G401 (cell line): ENCODE measurements around the gene RFX2. TPM values are rescaled to one million over a fixed set of nuclear protein-coding genes. Genes with fewer than 3 reads are reported as not detected.
A peak's percentile ranks its signal among the peaks of the same experiment; 100 is the strongest.

Experiments used
- DNase-seq: peaks from one replicate; pipeline ENCODE4 v3.0.0-alpha.2; 2015; ENCODE audit warnings: low spot score
- in situ Hi-C: cut with HindIII; loops from 2 replicates; pipeline ENCODE4 v1.10.0; 2016; ENCODE audit warnings: low sequenced_read_pairs, mixed read lengths
- total RNA-seq: library from RNA; depleted of rRNA; stranded (reverse); fragments of >200 nt; shearing (Covaris generic); gene quantifications from 2 replicates; pipeline ENCODE4 v1.2.3, GENCODE V29; 2014; rRNA removed

The RFX2 gene
- 3.1 and 4.2 TPM in 2 replicates for total RNA-seq

DNA sequence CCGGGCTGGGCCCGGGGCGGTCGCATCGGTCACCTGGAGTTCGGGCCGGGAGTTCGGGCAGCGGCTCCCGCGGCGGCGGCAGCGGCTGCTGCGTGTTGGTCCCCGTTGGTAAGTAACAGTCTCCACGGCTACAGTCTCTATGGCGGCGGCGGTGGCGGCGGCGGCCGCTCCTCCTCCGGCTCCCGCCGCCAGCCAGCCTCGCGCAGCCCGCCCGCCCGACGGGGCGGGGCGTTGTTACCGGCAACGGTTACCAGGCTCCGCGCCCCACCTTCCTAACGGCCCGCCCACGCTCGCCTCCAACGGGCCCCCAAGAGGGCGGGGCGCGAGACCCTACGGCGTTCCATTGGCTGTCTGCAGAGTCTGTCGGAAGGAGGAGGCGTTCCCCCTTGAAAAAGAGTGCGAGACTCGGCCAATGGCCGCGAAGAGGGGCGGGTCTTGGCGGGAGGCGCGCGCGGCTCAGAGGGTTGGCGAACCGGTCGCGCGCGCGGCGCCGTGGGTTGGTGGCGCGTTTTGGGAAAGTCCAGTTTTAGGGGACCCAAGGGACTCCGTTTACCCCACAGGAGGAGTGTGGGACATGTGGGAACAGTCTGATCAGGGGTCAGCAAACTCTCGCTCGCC, at the start of gene RFX2:
TSS of gene RFX2 (minus strand) at position 141 of the 618 bp plus-strand sequence. CDS start 63,004 bp downstream, outside the sequence.
- in situ Hi-C loops: no loop called here
- peak; percentile 98 for DNase-seq

DNA sequence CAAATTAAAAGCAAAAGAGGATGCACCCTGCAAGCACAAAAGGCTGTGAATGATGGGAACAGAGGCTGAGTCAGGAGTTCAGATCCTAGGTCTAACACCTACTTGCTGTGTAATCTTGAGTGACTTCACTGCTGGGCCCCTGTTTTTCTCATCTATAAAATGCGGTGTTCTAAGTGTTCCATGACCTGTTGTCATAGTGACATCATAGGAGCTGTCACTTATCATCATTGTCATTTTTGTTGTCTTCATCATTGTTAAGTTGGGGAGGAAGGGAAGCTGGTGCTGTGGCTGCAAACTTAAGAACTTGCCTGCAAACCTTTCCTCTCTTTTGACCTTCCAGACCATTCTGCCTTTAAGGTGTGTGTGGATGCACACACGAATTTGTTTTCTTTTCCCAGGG, 45.7 kb upstream of the RFX2 start:
- no peak for DNase-seq
- in situ Hi-C loops: no loop called here

DNA sequence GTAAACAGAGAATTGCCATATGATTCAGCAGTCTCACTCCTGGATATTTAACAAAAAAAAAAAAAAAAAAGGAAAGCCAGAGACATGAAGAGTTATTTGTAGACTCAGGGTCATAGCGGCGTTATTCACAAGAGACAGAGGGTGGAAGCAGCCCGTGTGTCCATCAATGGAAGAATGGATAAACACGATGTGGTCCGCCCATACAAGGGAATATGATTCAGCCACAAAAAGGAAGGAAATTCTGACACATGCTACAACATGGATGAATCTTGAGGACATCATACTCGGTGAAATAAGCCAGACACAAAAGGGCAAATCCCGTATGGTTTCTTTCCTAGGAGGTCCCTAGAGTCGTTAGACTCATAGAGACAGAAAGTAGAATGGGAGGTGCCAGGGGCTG, 40.0 kb upstream of the RFX2 start:
- in situ Hi-C loops: no loop called here
- DNase-seq: no peak

DNA sequence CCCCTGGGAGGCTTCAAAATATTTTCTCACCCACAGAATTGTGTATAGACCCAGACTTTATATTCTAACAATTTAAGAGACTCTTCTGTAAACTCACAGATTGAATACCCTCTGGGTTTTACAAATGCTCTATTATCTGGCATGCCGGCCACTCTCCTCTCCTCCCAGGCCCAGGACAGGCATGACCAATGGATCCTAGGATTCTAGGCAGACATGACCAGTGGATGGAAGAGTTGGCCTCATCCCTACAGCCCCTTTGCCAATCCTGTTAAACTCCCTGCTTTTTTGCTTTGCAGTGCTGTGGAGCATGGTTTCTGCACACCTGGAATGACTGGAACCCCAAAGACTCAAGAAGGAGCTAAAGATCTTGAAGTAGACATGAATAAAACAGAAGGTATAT, 30.9 kb upstream of the RFX2 start:
- in situ Hi-C loops: no loop called here
- DNase-seq: no peak

DNA sequence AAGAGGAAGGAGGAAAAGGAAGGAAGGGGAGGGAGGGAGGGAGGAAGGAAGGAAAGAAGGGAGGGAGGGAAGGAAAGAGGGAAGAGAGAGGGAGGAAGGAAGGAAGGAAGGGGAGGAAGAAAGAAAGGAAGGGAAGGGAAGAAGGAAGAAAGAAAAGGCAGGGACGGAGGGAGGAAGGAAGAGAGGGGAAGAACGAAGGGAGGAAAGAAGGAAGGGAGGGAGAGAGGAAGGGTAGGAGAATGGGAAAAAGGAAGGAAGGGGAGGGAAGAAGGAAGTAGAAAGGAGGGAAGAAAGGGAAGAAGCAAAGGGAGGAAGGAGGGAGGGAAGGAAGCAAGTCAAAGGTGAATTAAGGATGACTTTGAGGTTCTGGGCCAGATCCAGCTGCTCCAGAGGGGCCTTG, 28.2 kb upstream of the RFX2 start:
- in situ Hi-C loops: no loop called here

DNA sequence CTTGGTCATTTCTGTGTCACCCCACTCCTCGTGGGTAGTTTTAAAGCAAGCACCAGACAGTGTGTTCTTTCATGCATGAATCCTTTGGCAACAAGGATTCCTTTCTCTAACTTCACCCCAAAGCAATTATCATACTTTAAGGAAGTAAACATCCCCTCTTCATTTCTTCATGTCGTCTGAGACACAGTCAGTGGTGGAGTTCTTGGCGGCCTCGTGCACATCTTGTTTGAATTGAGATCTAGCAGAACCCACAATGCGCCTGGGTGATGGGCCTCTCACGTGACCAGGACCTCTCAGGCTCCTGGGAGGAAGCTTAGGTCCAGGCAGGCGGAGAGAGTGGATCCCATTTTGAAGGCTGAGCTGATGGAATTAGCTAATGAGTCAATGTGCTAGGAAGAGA, 27.8 kb upstream of the RFX2 start:
- in situ Hi-C loops: no loop called here

More for the DNA sequence above, 28.2 kb upstream of the RFX2 start:
- DNase-seq: no peak

DNA sequence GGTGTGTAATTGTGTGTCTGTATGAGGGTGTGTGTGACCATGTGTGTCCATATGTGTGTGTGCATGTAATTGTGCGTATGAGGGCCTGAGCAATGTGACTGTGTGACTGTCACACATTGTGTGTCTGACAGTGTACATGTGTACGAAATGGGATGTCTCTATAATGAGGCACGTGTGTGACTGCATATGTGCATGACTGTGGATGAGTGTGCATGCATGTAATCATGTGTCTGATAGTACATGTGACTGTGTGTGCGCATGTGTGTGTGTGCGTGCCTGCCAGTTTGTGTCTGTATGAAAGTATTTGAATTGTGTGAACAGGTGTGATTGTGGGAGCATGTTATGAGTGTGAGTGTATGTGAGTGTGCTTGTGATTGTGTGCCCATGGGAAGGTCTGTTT, 22.9 kb upstream of the RFX2 start:
- in situ Hi-C loops: no loop called here
- DNase-seq: no peak

More for the DNA sequence above, 27.8 kb upstream of the RFX2 start:
- no peak for DNase-seq

DNA sequence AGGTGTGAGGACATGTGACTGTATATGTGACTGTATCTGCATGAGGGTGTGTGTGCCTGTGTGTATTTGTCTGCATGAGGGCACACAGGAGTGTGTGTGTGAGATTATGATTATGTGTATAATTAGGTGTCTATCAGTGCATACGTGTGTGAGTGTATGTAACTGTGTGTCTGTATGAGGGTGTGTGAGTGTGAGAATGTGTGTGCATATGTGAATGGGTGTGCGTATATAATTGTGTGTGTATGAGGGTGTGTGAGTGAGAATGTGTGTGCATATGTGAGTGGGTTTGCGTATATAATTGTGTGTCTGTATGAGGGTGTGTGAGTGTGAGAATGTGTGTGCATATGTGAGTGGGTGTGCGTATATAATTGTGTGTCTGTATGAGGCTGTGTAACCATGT, 22.2 kb upstream of the RFX2 start:
- DNase-seq: no peak
- in situ Hi-C loops: no loop called here

DNA sequence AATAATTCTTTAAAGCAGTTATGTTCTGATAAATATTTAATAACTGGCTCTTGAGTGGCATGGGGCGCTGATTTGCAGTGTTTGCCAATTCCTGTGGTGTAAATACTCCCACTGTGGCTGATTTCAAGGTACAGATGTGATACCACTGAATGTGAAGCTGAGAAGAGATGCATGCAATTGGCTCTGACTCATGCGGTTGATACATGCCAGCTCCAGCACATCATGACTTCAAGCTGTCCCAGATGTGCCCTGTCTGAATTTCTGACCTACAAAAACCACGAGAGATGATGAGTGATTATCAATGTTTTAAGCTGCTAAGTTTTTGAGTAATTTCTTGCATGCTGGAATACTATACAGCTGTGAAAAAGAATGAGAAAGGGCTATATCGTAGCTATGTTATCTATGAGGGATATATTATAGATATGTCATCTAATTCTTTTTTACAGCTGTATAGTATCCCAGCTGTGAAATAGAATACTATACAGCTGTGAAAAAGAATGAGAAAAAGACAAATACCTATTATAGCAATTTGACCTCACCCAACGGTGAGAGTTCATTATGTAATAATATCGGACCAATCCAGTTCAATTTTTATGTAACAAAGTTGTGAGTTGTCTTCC, 17.5 kb upstream of the RFX2 start:
- in situ Hi-C loops: no loop called here
- no peak for DNase-seq

DNA sequence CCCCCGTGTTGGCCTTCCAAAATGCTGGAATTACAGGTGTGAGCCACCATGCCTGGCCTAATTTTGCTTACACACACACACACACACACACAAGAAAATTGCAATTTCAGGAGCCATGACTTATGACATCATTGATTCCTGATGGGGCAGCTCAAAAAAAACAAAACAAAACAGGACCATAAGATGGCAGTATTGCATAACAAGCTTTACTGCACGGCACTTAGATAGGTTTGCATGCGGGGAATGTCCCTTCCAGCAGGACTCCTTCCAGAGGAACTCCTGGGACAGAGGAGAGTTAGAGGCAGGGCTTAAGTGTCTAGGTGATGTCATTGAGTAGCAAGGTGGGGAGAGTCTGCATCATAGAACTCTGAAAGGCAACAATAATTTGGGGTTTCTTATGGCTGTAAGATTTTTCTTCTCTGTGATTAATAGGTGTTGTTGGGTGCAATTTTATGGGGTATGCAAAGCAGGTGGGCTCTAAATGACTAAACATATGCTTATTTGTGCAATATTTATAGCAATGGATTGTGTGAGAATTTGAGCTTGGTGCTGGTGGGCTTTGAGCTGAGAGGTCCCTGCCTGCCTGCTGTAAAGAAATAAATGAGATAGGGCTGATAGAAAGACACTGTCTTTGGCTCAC, 16.2 kb upstream of the RFX2 start:
- peak; percentile 36 for DNase-seq
- in situ Hi-C loops: no loop called here

DNA sequence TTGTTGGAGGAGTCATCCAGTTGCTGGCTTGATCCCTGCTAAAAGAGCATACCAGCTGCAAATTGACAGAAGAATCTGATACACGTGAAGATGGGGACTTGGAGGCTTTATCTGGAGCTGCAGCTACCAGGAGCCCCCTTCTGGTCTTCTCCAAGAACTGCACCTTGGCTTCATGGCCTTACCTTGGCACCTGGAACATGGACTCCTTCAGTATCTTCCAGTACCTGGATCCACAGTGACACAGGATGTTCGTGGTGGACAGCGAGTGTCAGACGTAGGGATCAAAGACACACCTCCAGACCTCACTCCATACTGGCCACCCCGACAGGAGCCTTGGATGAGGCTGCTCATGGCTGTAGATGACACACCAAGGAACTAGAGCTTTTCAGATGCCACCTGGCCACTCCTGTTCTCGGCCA, 15.3 kb upstream of the RFX2 start:
- DNase-seq: peak; percentile 46
- in situ Hi-C loops: no loop called here

DNA sequence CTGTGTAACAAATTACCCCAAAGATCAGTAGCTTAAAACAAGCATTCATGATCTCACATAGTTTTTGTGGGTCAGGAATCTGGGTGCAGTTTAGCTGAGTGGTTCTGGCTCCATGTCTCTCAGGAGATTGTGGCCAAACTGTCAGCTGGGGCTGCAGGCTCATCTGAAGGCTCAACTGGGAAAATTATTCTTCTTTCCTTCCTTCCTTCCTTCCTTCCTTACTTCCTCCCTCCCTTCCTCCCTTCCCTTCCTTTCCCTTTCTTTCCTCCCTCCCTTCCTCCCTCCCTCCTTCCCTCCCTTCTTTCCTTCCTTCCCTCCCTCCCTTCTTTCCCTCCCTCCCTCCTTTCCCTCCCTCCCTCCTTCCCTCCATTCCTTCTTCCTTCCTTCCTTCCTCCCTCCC, 8.7 kb upstream of the RFX2 start:
- no peak for DNase-seq
- in situ Hi-C loops: no loop called here

DNA sequence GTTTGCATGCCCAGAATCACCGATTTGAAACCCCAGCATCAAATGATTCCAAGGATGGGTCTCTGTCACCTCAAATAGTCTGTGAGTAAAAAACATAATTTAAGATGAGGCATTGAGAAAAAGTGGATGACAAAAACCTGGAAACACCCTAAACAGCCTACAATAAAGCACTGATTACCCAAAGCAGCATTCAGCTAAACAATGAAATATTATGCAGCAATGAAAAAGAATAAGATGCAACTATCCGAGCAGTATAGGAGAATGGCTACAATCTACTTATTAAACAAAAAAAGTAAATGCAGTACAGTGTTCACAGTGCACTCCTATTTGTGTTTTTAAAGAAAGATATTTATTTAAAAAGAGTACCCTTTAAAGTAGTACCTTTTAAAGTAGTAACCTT, 7.7 kb upstream of the RFX2 start:
- no peak for DNase-seq
- in situ Hi-C loops: no loop called here

DNA sequence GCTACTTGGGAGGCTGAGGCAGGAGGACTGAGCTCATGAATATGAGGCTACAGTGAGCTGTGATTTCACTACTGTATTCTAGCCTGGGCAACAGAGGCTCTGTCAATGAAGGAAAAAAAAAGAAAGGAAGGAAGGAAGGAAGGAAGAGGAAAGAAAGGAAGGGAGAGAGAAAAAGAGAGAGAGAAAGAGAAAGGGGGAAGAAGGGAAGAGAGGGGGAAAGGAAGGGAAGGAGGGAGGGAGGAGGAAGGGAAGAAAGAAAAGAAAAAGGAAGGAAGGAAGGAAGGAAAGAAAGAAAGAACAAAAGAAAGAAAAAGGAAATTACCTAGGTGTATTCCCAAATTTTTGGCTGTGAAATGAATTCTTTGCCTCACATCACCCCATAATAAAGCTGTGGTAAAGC, 7.2 kb upstream of the RFX2 start:
- DNase-seq: no peak
- in situ Hi-C loops: no loop called here

DNA sequence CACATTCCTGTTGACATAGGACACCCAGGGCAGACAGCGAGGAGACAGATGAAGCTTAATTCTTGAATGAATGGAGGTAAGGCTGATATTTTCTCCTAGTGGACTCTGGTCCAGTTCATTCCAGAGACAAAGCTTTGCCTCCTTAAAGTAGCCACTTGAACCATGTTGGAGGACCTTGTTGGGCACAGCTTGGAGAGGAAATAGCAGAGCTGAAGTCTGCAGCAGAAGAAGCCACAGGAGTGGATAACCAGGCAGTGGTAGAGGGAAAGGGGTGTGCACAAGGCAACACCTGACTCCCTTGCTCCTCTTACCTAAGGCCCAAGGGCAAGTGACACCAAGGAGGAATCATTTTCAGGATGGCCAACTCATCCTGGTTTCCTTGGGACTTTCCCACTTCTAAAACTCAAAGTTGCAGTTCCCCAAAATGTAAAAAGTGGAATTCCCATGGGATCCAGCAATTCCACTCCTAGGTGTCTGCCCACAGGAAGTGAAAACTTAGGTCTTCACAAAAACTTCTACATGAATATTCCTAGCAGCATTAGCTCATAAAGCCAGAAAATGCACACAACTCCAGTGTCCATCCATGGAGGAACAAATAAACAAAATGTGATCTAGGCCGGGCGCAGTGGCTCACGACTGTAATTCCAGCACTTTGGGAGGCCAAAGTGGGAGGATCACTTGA, 6.6 kb upstream of the RFX2 start:
- in situ Hi-C loops: no loop called here
- no peak for DNase-seq

DNA sequence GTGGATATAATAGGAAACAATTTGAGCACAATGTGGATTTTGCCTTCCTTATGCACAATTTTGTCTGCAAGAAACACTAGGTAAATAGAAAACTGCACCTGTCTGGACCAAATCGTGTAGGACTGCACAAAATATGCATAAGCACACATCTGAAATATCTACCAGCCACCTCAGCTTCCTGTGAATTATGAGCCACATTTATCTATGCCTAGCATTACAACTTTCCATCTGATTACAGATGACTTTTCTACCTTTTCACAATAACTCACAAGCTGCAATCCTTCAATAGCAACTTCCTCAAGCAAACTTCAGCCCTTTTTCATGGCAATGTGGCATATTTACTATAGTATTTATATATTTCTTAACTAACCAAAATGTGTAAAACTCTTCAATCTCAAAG, 5.7 kb upstream of the RFX2 start:
- no peak for DNase-seq
- in situ Hi-C loops: no loop called here

DNA sequence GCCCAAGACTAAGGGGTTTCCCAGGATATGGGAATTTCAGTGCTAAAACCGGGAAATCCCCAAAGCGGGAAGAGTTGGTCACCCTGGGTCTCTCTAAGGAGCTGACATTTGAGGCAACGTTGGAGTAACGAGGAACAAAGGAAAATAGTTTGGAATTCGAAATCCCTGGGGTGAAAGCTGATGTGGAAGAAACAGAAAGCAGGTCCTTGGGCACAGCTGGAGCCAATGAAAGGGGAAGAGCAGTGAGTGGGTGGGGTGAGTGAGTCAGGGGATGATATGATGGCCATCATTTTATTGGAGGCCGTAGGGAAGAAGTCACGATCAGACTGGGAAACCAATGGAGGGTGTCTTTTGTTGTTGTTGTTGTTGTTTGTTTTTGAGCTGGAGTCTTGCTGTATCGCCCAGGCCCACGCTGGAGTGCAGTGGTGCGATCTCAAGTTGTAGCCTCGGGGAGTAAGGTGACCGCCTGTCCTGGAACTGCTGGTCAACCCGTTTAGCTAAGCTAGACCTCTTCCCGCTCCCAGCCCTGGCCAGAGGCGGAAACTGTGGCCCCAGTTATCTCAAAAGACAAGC, 3.4 kb upstream of the RFX2 start:
- no peak for DNase-seq
- in situ Hi-C loops: no loop called here

DNA sequence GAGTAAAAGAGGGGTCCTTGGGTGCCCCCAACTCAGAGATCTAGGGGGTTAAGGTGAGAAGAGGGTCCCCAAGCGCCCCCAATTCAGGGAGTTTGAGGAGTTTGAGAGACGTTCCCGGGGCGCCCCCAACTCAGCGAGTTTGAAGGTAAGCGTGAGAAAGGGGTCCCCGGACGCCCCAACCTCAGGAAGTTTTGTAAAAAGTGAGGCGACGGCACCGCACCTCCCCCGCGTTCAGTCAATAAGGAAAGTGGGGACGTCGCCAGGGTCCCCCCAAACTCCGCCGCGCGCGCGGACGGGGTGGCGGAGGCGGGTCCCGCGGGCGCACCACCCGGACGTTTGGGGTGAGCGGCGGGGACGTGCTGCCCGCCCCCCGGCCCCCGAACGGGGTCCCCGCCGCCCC, 353 bp downstream of the RFX2 start:
- in situ Hi-C loops: no loop called here

DNA sequence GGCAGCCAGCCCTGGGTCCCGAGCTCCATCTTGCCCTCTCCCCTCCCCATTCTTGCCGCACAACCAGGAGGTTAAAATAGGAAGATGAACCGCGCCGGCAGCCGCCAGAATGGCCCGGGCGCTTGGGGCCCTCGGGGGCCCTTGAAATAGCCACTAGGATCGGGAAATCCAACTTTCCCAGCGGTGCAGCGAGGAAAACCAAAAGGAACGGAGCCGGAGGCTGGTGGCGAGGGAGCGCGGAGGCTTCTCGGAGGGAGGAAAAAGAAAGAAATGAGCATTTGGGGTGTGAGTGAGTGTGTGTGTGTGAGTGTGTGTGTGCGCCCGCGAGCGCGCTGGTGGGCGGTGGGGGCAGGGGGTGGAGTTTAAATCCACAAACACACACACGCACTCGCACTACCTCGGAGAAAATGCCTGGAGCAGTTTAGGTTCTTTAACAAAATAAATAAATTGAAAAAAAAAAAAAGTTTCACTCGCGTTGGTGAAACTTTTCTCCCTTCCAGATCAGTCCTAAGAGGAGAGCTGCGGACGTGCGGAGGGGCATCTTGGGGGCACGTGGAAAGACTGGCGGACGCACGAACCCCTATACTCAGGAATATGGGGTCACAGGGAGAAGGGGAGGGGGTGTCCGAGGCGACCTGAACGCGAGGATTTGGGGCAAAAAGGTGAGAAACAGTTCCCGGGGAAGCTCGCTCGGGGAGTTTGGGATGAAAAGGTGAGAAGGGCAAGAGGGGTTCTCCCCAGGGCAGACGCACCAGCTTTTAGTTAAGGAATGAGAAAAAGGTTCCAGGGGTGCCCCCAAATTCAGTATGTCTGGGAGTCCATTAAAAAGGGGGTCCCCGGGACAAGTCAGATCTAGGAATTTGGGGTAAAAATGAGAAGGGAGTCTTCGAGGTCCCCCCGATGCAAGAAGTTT, 1.3 kb downstream of the RFX2 start:
- peak; percentile 21 for DNase-seq
- in situ Hi-C loops: no loop called here

More for the DNA sequence above, 353 bp downstream of the RFX2 start:
- DNase-seq: no peak
